SK-N-MC (cell line): ENCODE measurements around the gene EMILIN2.
"Not testable (repeated sequence)": the region's sequence is repeated elsewhere in the genome, so short reads cannot be mapped to it uniquely, and the experiment has no call there.

ENCODE experiments used
- EZH2 ChIP-seq: fragments of 200-600 bp; sonication (generic); IDR thresholded peaks from one replicate; pipeline ENCODE4 v1.6.1; 2017; ENCODE audit warnings: antibody characterized with exemption
- FOXP2 ChIP-seq: optimal IDR thresholded peaks from 2 replicates; pipeline ENCODE3; 2011; ENCODE audit warnings: mild to moderate bottlenecking, moderate library complexity; ENCODE audit not compliant: insufficient read depth; ENCODE audit errors: extremely low read length, control extremely low read depth
- POLR2AphosphoS5 ChIP-seq: IDR thresholded peaks from 2 replicates; pipeline ENCODE4 v1.6.1; 2012; ENCODE audit warnings: mild to moderate bottlenecking, low read depth, low read length, borderline replicate concordance

GRCh38 chr18:2809666-2810183, 37.1 kb upstream of the EMILIN2 start:
- TF ChIP-seq POLR2AphosphoS5, FOXP2, EZH2: not testable (repeated sequence)
